HCT116 (cell line): ENCODE data around the gene SEMA4D. TPM values are rescaled to one million over a fixed set of nuclear protein-coding genes. Genes with fewer than 3 reads are reported as not detected.

Source experiments
- ATAC-seq: fragments of 200-7000 bp; cut with Tn5 transposase; 2 replicates; pipeline ENCODE4 v1.9.1; 2020; ENCODE audit warnings: mild to moderate bottlenecking, moderate library complexity
- BruUV-seq: library from RNA; stranded (reverse); fragments of 400-500 nt; replicated peaks from 2 replicates; lab custom pipeline; 2021; lab: Mats Ljungman, UMichigan
- CTCF ChIA-PET: fragments of 300-600 bp; sonication (Branson Sonifier 250); formaldehyde crosslinking; loops from one replicate; lab custom pipeline; 2021; ENCODE audit warnings: antibody characterized with exemption; lab: Charles Lee
- POLR2A ChIA-PET: fragments of 300-600, 350-600 bp; sonication (Branson Sonifier 250); formaldehyde crosslinking; loops from one replicate; lab custom pipeline; 2021; ENCODE audit warnings: antibody characterized with exemption; lab: Charles Lee
- RAD21 ChIA-PET, 2 experiments: fragments of 300-600 bp; sonication (Branson Sonifier 250); formaldehyde crosslinking; loops; one replicate each; lab custom pipeline; 2023; ENCODE audit warnings: low total read pairs in 2 of 2; ENCODE audit not compliant: uncharacterized antibody in 2 of 2, unreplicated experiment in 2 of 2, low non-redundant PET in 1 of 2; lab: Charles Lee
- DNase-seq: peaks from one replicate; pipeline ENCODE4 v3.0.0-alpha.2; 2010; ENCODE audit warnings: low read depth, low spot score
- H2AFZ ChIP-seq: fragments of 200-600 bp; shearing (Covaris generic), sonication (generic); 2 replicates; pipeline ENCODE4 v1.6.1; 2017; ENCODE audit warnings: low read depth, mixed run types, mixed read lengths, antibody characterized with exemption, low read length; ENCODE audit not compliant: poor library complexity, severe bottlenecking
- H3K27ac ChIP-seq: 2 replicates; pipeline ENCODE4 v1.5.1; 2012; ENCODE audit warnings: low read depth, low read length
- H3K27me3 ChIP-seq: fragments of 200-600 bp; sonication (generic); 2 replicates; pipeline ENCODE4 v1.6.1; 2016; ENCODE audit warnings: mixed run types, low read length, mixed read lengths; ENCODE audit not compliant: insufficient read depth
- H3K36me3 ChIP-seq, 2 experiments: fragments of 200-500 bp in 1 of 2; fragments of 200-600 bp in 1 of 2; sonication (Bioruptor generic) in 1 of 2; sonication (generic) in 1 of 2; 2 replicates each; pipeline versions ENCODE4 v1.5.1 to v1.6.1; 2014 to 2016; ENCODE audit warnings: low read length in 2 of 2, inconsistent platforms in 1 of 2, mixed read lengths in 1 of 2, mixed run types in 1 of 2; ENCODE audit not compliant: insufficient read depth in 2 of 2, control insufficient read depth in 1 of 2
- H3K4me1 ChIP-seq, 2 experiments: fragments of 200-600 bp in 1 of 2; sonication (generic) in 1 of 2; 2 replicates each; pipeline versions ENCODE4 v1.5.1 to v1.6.1; 2012 to 2017; ENCODE audit warnings: low read length in 2 of 2, inconsistent platforms in 1 of 2, mild to moderate bottlenecking in 1 of 2, mixed read lengths in 1 of 2, mixed run types in 1 of 2, moderate library complexity in 1 of 2; ENCODE audit not compliant: insufficient read depth in 2 of 2, control insufficient read depth in 1 of 2
- H3K4me2 ChIP-seq: fragments of 200-600 bp; sonication (generic); 2 replicates; pipeline ENCODE4 v1.6.1; 2017; ENCODE audit warnings: mixed run types, low read length, mixed read lengths
- H3K4me3 ChIP-seq, 2 experiments: fragments of 200-600 bp in 1 of 2; sonication (generic) in 1 of 2; replicated peaks in 1 of 2; 2 replicates each; pipeline ENCODE4 v1.5.1; 2011 to 2016; ENCODE audit warnings: low read length in 2 of 2, control low read depth in 1 of 2, low read depth in 1 of 2, mild to moderate bottlenecking in 1 of 2, mixed read lengths in 1 of 2, mixed run types in 1 of 2
- H3K79me2 ChIP-seq: fragments of 200-600 bp; sonication (generic); 2 replicates; pipeline ENCODE4 v1.6.1; 2017; ENCODE audit warnings: mild to moderate bottlenecking, mixed run types, low read length, moderate library complexity, mixed read lengths; ENCODE audit not compliant: insufficient read depth
- H3K9ac ChIP-seq: fragments of 200-600 bp; sonication (generic); 2 replicates; pipeline ENCODE4 v1.6.1; 2016; ENCODE audit warnings: low read length, mixed read lengths
- H3K9me2 ChIP-seq: fragments of 200-600 bp; sonication (generic), shearing (Covaris generic); 2 replicates; pipeline ENCODE4 v1.6.1; 2017; ENCODE audit warnings: mixed run types, mild to moderate bottlenecking, moderate library complexity; ENCODE audit not compliant: insufficient read depth
- H3K9me3 ChIP-seq, 2 experiments: fragments of 200-500 bp in 1 of 2; fragments of 200-600 bp in 1 of 2; sonication (Bioruptor generic) in 1 of 2; sonication (generic) in 1 of 2; 2 replicates each; pipeline ENCODE4 v1.6.1; 2014 to 2017; ENCODE audit warnings: low read length in 2 of 2, mixed read lengths in 2 of 2, inconsistent platforms in 1 of 2, low read depth in 1 of 2, mild to moderate bottlenecking in 1 of 2, mixed run types in 1 of 2, moderate library complexity in 1 of 2; ENCODE audit not compliant: control insufficient read depth in 1 of 2, insufficient read depth in 1 of 2
- H4K20me1 ChIP-seq: fragments of 200-600 bp; sonication (generic), shearing (Covaris generic); 2 replicates; pipeline ENCODE4 v1.6.1; 2017; ENCODE audit warnings: mixed run types, mild to moderate bottlenecking, moderate library complexity; ENCODE audit not compliant: insufficient read depth
- CBX3 ChIP-seq: IDR thresholded peaks from 2 replicates; pipeline ENCODE4 v1.6.1; 2012; ENCODE audit warnings: low read depth
- CEBPB ChIP-seq: IDR thresholded peaks from 2 replicates; pipeline ENCODE4 v1.6.1; 2012; ENCODE audit warnings: low read depth
- CTCF ChIP-seq, 3 experiments: fragments of 200-600 bp in 1 of 3; sonication (generic) in 1 of 3; IDR thresholded peaks in 2 of 3; conservative IDR thresholded peaks in 1 of 3; 2 replicates each; pipeline ENCODE4 v1.5.1; 2012 to 2017; ENCODE audit warnings: low read depth in 2 of 3, low read length in 2 of 3, antibody characterized with exemption in 1 of 3, borderline replicate concordance in 1 of 3, control low read depth in 1 of 3, mild to moderate bottlenecking in 1 of 3, mixed read lengths in 1 of 3, mixed run types in 1 of 3, moderate library complexity in 1 of 3; ENCODE audit not compliant: insufficient read depth in 1 of 3
- ELF1 ChIP-seq: IDR thresholded peaks from 2 replicates; pipeline ENCODE4 v1.6.1; 2012; ENCODE audit warnings: low read depth, borderline replicate concordance
- EZH2 ChIP-seq: fragments of 200-600 bp; sonication (generic); IDR thresholded peaks from 2 replicates; pipeline ENCODE4 v1.6.1; 2017; ENCODE audit warnings: antibody characterized with exemption, mixed run types
- EZH2phosphoT487 ChIP-seq: fragments of 200-600 bp; IDR thresholded peaks from 2 replicates; pipeline ENCODE4 v1.6.1; 2018; ENCODE audit warnings: antibody characterized with exemption, borderline replicate concordance
- FOSL1 ChIP-seq: IDR thresholded peaks from 2 replicates; pipeline ENCODE4 v1.6.1; 2012; ENCODE audit warnings: low read depth
- JUND ChIP-seq: IDR thresholded peaks from 2 replicates; pipeline ENCODE4 v1.6.1; 2012
- POLR2A ChIP-seq: IDR thresholded peaks from 2 replicates; pipeline ENCODE4 v1.7.0; 2011; ENCODE audit warnings: borderline replicate concordance; ENCODE audit not compliant: insufficient read depth, insufficient read length; ENCODE audit errors: extremely low read depth
- POLR2AphosphoS5 ChIP-seq: IDR thresholded peaks from 2 replicates; pipeline ENCODE4 v1.6.1; 2011; ENCODE audit warnings: mild to moderate bottlenecking, low read depth, low read length, moderate library complexity
- RAD21 ChIP-seq: IDR thresholded peaks from 2 replicates; pipeline ENCODE4 v1.6.1; 2012; ENCODE audit warnings: low read depth, mild to moderate bottlenecking
- REST ChIP-seq: IDR thresholded peaks from 2 replicates; pipeline ENCODE4 v1.6.1; 2012; ENCODE audit warnings: low read depth
- SIN3A ChIP-seq: IDR thresholded peaks from 2 replicates; pipeline ENCODE4 v1.6.1; 2012; ENCODE audit warnings: low read depth
- SP1 ChIP-seq: IDR thresholded peaks from 2 replicates; pipeline ENCODE4 v1.6.1; 2012; ENCODE audit warnings: low read depth
- SRF ChIP-seq: IDR thresholded peaks from 2 replicates; pipeline ENCODE4 v1.6.1; 2012; ENCODE audit warnings: low read depth
- TCF7L2 ChIP-seq: IDR thresholded peaks from 2 replicates; pipeline ENCODE4 v1.7.0; 2011; ENCODE audit warnings: borderline replicate concordance, inconsistent platforms; ENCODE audit not compliant: insufficient read depth, insufficient read length; ENCODE audit errors: extremely low read depth
- YY1 ChIP-seq: IDR thresholded peaks from 2 replicates; pipeline ENCODE4 v1.6.1; 2011; ENCODE audit warnings: low read length, low read depth, moderate library complexity, mild to moderate bottlenecking; ENCODE audit not compliant: insufficient replicate concordance; ENCODE audit errors: extremely low read depth
- ZFX ChIP-seq: fragments of 450-650 bp; IDR thresholded peaks from 2 replicates; pipeline ENCODE4 v1.6.1; 2017
- ZNF274 ChIP-seq: fragments of 200-500 bp; sonication (Bioruptor generic); IDR thresholded peaks from 2 replicates; pipeline ENCODE4 v1.6.1; 2014; ENCODE audit warnings: mild to moderate bottlenecking, low read depth, low read length, inconsistent platforms
- intact Hi-C: fragments of 100-400 bp; cut with micrococcal nuclease; formaldehyde crosslinking; loops from 2 replicates; pipeline ENCODE4 v1.10.0; 2022
- total RNA-seq: library from RNA; stranded (reverse); gene quantifications from one replicate; pipeline ENCODE4 v1.2.1, GENCODE V29; 2021; ENCODE audit not compliant: unreplicated experiment
- TF ChIP-seq, protein P1 (sequence below): IDR thresholded peaks from 2 replicates; pipeline ENCODE4 v1.6.1; 2012
- TF ChIP-seq, protein P2 (sequence below): IDR thresholded peaks from 2 replicates; pipeline ENCODE4 v1.6.1; 2012
- TF ChIP-seq, protein P3 (sequence below): IDR thresholded peaks from 2 replicates; pipeline ENCODE4 v1.6.1; 2011; ENCODE audit warnings: mild to moderate bottlenecking, low read length, moderate library complexity; ENCODE audit not compliant: insufficient replicate concordance; ENCODE audit errors: extremely low read depth

The SEMA4D gene
- total RNA-seq, 1 experiment from 2014 or later, result 32.0 TPM

- no peaks in the 10 kb centered on the region for H3K9me3 ChIP-seq
- H3K27ac ChIP-seq, result no peak overlapping the region
- TF ChIP-seq REST, result no peak
- peak; percentile 71 for TF ChIP-seq JUND
- TF ChIP-seq SRF, result no peak
- peak; percentile 59 for TF ChIP-seq SP1
- TF ChIP-seq YY1, result no peak
- TF ChIP-seq CEBPB, result peak; percentile 75
- no peak for TF ChIP-seq CTCF (IDR thresholded peaks at IDR 0.05 in 2 of 3, conservative IDR thresholded peaks at IDR 0.05 in 1 of 3; ENCODE audit: borderline replicate concordance in 1 of 3, insufficient read depth in 1 of 3, low read depth in 2 of 3, low read length in 2 of 3)
- TF ChIP-seq ZNF274, result no peak
- no peak for TF ChIP-seq EZH2
- TF ChIP-seq, protein P1, sequence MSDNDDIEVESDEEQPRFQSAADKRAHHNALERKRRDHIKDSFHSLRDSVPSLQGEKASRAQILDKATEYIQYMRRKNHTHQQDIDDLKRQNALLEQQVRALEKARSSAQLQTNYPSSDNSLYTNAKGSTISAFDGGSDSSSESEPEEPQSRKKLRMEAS, result no peak
- no peak for TF ChIP-seq SIN3A
- no peak for TF ChIP-seq ZFX
- TF ChIP-seq, protein P2, sequence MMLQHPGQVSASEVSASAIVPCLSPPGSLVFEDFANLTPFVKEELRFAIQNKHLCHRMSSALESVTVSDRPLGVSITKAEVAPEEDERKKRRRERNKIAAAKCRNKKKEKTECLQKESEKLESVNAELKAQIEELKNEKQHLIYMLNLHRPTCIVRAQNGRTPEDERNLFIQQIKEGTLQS, result no peak
- no peak for TF ChIP-seq EZH2phosphoT487
- TF ChIP-seq TCF7L2, result peak; percentile 58
- TF ChIP-seq POLR2AphosphoS5, result no peak
- no peak for TF ChIP-seq RAD21
- TF ChIP-seq, protein P3, sequence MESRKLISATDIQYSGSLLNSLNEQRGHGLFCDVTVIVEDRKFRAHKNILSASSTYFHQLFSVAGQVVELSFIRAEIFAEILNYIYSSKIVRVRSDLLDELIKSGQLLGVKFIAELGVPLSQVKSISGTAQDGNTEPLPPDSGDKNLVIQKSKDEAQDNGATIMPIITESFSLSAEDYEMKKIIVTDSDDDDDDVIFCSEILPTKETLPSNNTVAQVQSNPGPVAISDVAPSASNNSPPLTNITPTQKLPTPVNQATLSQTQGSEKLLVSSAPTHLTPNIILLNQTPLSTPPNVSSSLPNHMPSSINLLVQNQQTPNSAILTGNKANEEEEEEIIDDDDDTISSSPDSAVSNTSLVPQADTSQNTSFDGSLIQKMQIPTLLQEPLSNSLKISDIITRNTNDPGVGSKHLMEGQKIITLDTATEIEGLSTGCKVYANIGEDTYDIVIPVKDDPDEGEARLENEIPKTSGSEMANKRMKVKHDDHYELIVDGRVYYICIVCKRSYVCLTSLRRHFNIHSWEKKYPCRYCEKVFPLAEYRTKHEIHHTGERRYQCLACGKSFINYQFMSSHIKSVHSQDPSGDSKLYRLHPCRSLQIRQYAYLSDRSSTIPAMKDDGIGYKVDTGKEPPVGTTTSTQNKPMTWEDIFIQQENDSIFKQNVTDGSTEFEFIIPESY, result no peak
- no peak for TF ChIP-seq POLR2A
- TF ChIP-seq ELF1, result no peak
- peak; percentile 65 for TF ChIP-seq FOSL1
- TF ChIP-seq CBX3, result peak; percentile 55; the same call in 1 of the 2 replicates
Measured at GRCh38 chr9:89519366-89519805, 21.5 kb upstream of the SEMA4D start.

More at GRCh38 chr9:89519366-89519805, 21.5 kb upstream of the SEMA4D start:
- Histone ChIP-seq H3K36me3 (no peaks in the 10 kb centered on the region), H3K79me2 (no peaks in the 10 kb centered on the region), H3K4me2 (peak overlapping the region; percentile 66), H3K4me3 (no peak overlapping the region), H4K20me1 (no peaks in the 10 kb centered on the region), H2AFZ (no peak overlapping the region), H3K9me2 (no peaks in the 10 kb centered on the region), H3K9ac (no peak overlapping the region), H3K4me1 (peaks cover 0 to 25% of the 10 kb centered on the region in 2 experiments; a peak in 2 of 4 replicates), H3K27me3 (no peaks in the 10 kb centered on the region)
- ChIA-PET POLR2A (no interaction called here), CTCF (interaction anchor here (1.6 kb wide), 1 partner anchor 30 kb away, joined by 5 read pairs; no protein-coding TSS in a partner anchor), RAD21 (no interaction called here)
- peak; percentile 88 for ATAC-seq
- no TSS peak for BruUV-seq
- intact Hi-C loops, result no loop called here
- peak; percentile 26 for DNase-seq
